Progenitor cell of endocrine pancreas (in vitro differentiated cells): ENCODE results near the gene SLC35F3. TPM values are rescaled to one million over a fixed set of nuclear protein-coding genes. Genes with fewer than 3 reads are reported as not detected.

Source experiments
- DNase-seq: peaks from one replicate; pipeline ENCODE4 v3.0.0; 2021; ENCODE audit warnings: low spot score; ENCODE audit not compliant: unreplicated experiment
- H3K27ac Mint-ChIP-seq: 2 replicates; pipeline ENCODE4 v1.8.0; 2021; ENCODE audit warnings: mild to moderate bottlenecking, moderate library complexity, mixed read lengths
- H3K27me3 Mint-ChIP-seq: 2 replicates; pipeline ENCODE4 v1.8.0; 2021; ENCODE audit warnings: mixed read lengths
- H3K36me3 Mint-ChIP-seq: 2 replicates; pipeline ENCODE4 v1.8.0; 2022; ENCODE audit warnings: mixed read lengths; ENCODE audit not compliant: insufficient read depth
- H3K4me1 Mint-ChIP-seq: 2 replicates; pipeline ENCODE4 v1.8.0; 2021; ENCODE audit warnings: low read depth, mixed read lengths
- H3K4me3 Mint-ChIP-seq: 2 replicates; pipeline ENCODE4 v1.8.0; 2021; ENCODE audit warnings: low read depth, mild to moderate bottlenecking, moderate library complexity, mixed read lengths
- H3K9me3 Mint-ChIP-seq: 2 replicates; pipeline ENCODE4 v1.8.0; 2021; ENCODE audit warnings: low read depth, mixed read lengths
- total RNA-seq: library from RNA; stranded (reverse); gene quantifications from 2 replicates; pipeline ENCODE4 v1.2.1, GENCODE V29; 2021
- TF ChIP-seq, protein P1 (sequence below): fragments of 200-600 bp; sonication (generic); IDR thresholded peaks from one replicate; pipeline ENCODE4 v1.5.0; 2021; ENCODE audit warnings: antibody characterized with exemption, mild to moderate bottlenecking; ENCODE audit not compliant: unreplicated experiment

SLC35F3 gene
- total RNA-seq, 1 donor from 2014 or later = 0.74 TPM

DNA sequence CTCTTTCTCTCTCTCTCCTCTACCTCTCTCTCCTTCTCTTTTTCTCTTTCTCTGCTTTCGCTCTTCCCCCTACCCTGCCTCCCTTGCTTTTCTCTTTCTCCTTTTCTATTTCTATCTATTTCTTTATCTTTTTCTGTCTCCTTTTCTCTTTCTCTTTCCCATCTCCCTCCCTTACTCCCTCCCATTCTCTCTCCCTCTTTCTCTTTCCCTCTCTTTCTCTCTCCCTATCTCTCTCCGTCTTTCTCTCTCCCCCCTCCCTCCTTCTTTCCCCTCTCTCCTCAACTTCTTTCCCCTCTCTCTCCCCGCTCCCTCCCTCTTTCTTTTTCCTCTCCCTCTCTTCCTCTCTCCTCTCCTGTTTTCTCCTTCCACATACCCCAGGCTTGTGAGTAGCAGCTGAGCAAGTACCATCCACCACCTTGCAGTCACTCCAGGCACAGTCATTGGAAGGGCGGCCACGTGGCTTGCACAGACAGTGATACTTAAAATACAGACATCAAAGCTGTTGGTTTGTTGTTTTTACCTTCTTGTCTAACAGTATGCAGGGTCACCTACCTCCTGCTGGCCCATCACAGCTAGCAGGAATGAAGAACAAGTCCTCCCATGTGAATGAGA, 259.7 kb downstream of the SLC35F3 start:
- Mint-ChIP-seq H3K9me3 (no peaks in the 10 kb centered on the region), H3K27ac (no peak overlapping the region), H3K4me1 (no peaks in the 10 kb centered on the region), H3K36me3 (no peaks in the 10 kb centered on the region), H3K4me3 (no peak overlapping the region), H3K27me3 (peaks cover 4% of the 10 kb centered on the region)
- TF ChIP-seq, protein P1, sequence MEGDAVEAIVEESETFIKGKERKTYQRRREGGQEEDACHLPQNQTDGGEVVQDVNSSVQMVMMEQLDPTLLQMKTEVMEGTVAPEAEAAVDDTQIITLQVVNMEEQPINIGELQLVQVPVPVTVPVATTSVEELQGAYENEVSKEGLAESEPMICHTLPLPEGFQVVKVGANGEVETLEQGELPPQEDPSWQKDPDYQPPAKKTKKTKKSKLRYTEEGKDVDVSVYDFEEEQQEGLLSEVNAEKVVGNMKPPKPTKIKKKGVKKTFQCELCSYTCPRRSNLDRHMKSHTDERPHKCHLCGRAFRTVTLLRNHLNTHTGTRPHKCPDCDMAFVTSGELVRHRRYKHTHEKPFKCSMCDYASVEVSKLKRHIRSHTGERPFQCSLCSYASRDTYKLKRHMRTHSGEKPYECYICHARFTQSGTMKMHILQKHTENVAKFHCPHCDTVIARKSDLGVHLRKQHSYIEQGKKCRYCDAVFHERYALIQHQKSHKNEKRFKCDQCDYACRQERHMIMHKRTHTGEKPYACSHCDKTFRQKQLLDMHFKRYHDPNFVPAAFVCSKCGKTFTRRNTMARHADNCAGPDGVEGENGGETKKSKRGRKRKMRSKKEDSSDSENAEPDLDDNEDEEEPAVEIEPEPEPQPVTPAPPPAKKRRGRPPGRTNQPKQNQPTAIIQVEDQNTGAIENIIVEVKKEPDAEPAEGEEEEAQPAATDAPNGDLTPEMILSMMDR = no peak
- DNase-seq = no peak

DNA sequence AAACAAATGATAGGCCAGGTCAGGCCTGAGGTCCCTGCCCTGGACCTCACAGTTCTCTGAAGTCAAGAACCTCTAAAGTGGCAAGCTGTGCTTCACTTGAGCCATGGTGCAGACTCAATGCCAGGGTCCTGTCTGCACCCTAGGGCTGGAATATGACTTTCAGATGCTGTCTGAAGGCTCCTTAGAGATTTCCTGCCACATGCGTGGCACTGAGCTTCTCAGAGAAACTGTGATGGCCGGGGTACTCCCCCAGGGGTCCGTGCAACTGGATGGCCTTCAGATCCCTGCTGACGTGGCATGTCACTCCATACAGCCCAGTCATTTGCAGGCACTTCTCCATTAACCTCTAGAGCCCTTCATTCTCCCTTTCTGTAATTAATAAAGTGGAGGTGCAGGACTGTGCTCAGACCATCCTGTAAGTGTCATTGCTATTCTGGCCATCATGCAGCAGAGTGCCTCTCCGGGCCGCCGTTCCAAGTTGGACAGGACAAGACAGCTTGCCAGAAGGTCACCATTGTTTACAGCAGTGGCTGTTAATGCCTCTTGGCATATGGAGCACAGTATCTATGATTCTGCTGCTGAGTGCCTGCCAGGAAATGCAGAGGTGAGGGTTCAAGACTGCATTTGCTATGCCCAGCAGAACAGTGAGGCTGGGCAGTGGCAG, 263.7 kb downstream of the SLC35F3 start:
- H3K4me1 Mint-ChIP-seq = no peaks in the 10 kb centered on the region
- no peak overlapping the region for H3K27ac Mint-ChIP-seq
- peaks cover 4% of the 10 kb centered on the region for H3K27me3 Mint-ChIP-seq
- DNase-seq = no peak
- TF ChIP-seq, protein P1 = no peak
- no peaks in the 10 kb centered on the region for H3K36me3 Mint-ChIP-seq
- H3K4me3 Mint-ChIP-seq = no peak overlapping the region
- H3K9me3 Mint-ChIP-seq = no peaks in the 10 kb centered on the region

DNA sequence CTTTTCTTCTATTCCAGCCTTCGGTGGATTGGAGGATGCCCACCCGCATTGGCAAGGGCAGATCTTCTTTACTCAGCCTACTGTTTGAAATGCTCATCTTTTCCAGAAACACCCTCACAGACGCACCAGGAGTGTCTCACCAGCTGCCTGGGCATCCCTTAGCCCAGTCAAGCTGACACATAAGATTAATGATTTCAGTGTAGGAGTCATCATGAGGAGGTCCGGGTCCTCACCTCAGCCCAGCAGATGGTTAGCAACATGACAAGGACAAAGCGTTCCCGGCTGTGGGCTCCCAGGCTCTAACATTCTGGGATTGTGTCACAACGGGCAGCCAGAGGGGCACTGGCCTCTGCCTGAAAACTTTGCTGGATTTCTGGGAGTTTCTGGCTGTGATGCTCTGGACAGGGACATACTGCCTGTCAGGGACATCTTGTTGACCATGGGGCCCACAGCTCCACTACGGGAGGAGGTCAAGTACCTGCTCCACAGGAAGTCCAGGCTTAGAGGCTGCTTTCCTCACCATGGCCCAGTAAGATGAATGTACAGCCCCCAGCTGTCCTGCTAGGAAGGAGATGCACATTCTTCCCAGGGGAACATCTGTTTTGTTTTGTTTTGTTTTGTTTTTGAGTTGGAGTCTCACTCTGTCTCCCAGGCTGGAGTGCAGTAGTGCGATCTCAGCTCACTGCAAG, 264.8 kb downstream of the SLC35F3 start:
- H3K27ac Mint-ChIP-seq = no peak overlapping the region
- H3K36me3 Mint-ChIP-seq = no peaks in the 10 kb centered on the region
- no peak overlapping the region for H3K4me3 Mint-ChIP-seq
- peaks cover 2% of the 10 kb centered on the region for H3K27me3 Mint-ChIP-seq
- no peaks in the 10 kb centered on the region for H3K9me3 Mint-ChIP-seq
- H3K4me1 Mint-ChIP-seq = no peaks in the 10 kb centered on the region
- TF ChIP-seq, protein P1 = no peak
- no peak for DNase-seq

DNA sequence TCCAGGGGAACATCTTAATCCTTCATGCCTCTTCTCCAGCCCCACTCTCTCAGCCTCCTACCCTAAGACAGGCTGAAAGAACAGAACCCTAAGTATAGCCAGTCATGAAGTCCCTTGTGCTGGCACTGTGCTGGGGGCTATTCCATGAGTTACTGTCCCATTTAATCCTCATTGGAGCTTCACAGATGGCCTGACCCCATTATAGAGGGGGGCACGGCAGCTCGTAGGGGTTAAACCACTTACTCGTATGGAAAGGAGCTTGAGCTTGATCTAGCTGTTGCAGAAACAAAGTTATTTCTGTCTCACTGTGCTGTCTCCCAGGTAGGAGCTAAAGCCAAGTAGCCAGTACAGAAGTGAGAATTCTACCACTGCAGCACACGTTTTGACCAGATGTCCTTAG, 265.6 kb downstream of the SLC35F3 start:
- TF ChIP-seq, protein P1 = no peak
- Mint-ChIP-seq H3K4me3 (no peak overlapping the region), H3K4me1 (no peaks in the 10 kb centered on the region), H3K27me3 (peaks cover 2% of the 10 kb centered on the region), H3K9me3 (no peaks in the 10 kb centered on the region), H3K36me3 (no peaks in the 10 kb centered on the region), H3K27ac (no peak overlapping the region)
- DNase-seq = no peak

DNA sequence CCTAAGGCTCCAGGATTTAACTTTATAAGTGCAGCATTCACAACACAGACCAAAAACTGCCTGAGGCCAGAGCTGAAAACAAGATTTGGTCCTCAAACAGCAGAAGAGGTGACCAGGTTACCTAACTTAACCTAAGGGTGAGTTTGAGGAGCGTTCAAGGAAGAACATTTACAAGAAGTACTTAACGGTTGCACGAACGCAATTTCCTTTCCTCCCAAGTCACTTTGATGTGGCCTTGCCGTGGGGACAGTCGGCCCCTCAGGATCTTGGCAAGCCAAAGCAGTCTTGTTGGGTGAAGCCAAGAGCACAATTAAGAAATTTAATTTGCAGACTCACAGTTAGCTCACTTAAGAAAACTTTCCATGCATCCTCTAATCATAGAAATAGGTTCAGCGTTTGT, 266.1 kb downstream of the SLC35F3 start:
- H3K9me3 Mint-ChIP-seq = no peaks in the 10 kb centered on the region
- no peaks in the 10 kb centered on the region for H3K4me1 Mint-ChIP-seq
- H3K27ac Mint-ChIP-seq = no peak overlapping the region
- H3K4me3 Mint-ChIP-seq = no peak overlapping the region
- DNase-seq = no peak
- no peaks in the 10 kb centered on the region for H3K36me3 Mint-ChIP-seq
- TF ChIP-seq, protein P1 = no peak
- H3K27me3 Mint-ChIP-seq = peaks cover 2% of the 10 kb centered on the region
